ENCODE data around the gene DMRTC1B. TPM values are rescaled to one million over a fixed set of nuclear protein-coding genes. Genes with fewer than 3 reads are reported as not detected.
"Not testable (repeated sequence)": the region's sequence is repeated elsewhere in the genome, so short reads cannot be mapped to it uniquely, and the experiment has no call there.

DMRTC1B gene
- total and polyA plus RNA-seq, 3 experiments from 2014 or later = 0.92 TPM; not detected in 2

DNA sequence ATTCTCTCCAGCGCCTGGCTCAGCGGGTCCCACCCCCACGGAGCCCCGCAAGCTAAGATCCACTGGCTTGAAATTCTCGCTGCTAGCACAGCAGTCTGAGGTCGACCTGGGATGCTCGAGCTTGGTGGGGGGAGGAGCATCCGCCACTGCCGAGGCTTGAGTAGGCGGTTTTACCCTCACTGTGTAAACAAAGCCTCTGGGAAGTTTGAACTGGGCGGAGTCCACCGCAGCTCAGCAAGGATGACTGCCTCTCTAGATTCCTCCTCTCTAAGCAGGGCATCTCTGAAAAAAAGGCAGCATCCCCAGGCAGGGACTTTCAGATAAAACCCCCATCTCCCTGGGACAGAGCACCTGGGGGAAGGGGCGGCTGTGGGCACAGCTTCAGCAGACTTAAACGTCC lies 113.0 kb downstream of the DMRTC1B start:
- H3K4me3 Mint-ChIP-seq; POLR2A ChIA-PET; H3K27me3 Mint-ChIP-seq; H3K9me3 ChIP-seq (ENCODE audit: low read length); H3K9me3 Mint-ChIP-seq; H3K4me3 ChIP-seq (ENCODE audit: low read length); H3K27me3 ChIP-seq (ENCODE audit: insufficient read depth, low read length, poor library complexity, severe bottlenecking); H3K27ac ChIP-seq (ENCODE audit: low read depth, low read length); CTCF ChIA-PET; H3K27ac Mint-ChIP-seq; H3K4me1 ChIP-seq (ENCODE audit: insufficient read depth, low read length); H3K36me3 Mint-ChIP-seq; H3K4me1 Mint-ChIP-seq; DNase-seq; H3K36me3 ChIP-seq (ENCODE audit: insufficient read depth, low read length): not testable (repeated sequence)

Other genes with a start within 250 kb of the DMRTC1B start
- gene HDAC8, start 204.0 kb upstream of the DMRTC1B start, total RNA-seq = 10 to 100 TPM; 17.3 to 17.8 TPM
- gene HDAC8, start 204.0 kb upstream of the DMRTC1B start, polyA plus RNA-seq = 16.4 TPM
- 1 to 10 TPM; 4.6 to 5.0 TPM for gene PHKA1, start 62.6 kb upstream of the DMRTC1B start, total RNA-seq
- gene PHKA1, start 62.6 kb upstream of the DMRTC1B start, polyA plus RNA-seq = not detected
- not detected for gene FAM236B, start 5.8 kb downstream of the DMRTC1B start, total RNA-seq
- gene FAM236B, start 5.8 kb downstream of the DMRTC1B start, polyA plus RNA-seq = not detected
- gene FAM236D, start 31.3 kb downstream of the DMRTC1B start, total RNA-seq = not detected
- gene FAM236D, start 31.3 kb downstream of the DMRTC1B start, polyA plus RNA-seq = not detected
- gene FAM236C, start 135.7 kb downstream of the DMRTC1B start, total RNA-seq = not detected
- gene FAM236C, start 135.7 kb downstream of the DMRTC1B start, polyA plus RNA-seq = not detected
- gene FAM236A, start 161.3 kb downstream of the DMRTC1B start, total RNA-seq = not detected
- gene FAM236A, start 161.3 kb downstream of the DMRTC1B start, polyA plus RNA-seq = not detected
- gene DMRTC1, start 166.9 kb downstream of the DMRTC1B start, total RNA-seq = not detected
- not detected for gene DMRTC1, start 166.9 kb downstream of the DMRTC1B start, polyA plus RNA-seq
- gene PABPC1L2B, start 226.0 kb downstream of the DMRTC1B start, total RNA-seq = not detected
- gene PABPC1L2B, start 226.0 kb downstream of the DMRTC1B start, polyA plus RNA-seq = not detected